Activated CD8-positive, alpha-beta memory T cell treated with anti-CD3 and anti-CD28 coated beads, Interleukin-2, amount 10 ng/mL, durations not matched to agents 7 days and 5 days (primary cell): ENCODE data around the gene ZNF827. TPM values are rescaled to one million over a fixed set of nuclear protein-coding genes. Genes with fewer than 3 reads are reported as not detected.

Experiments used
- ATAC-seq: fragments of 150-1000 bp; cut with Tn5 transposase; one replicate; pipeline ENCODE4 v1.10.0; 2021; ENCODE audit warnings: moderate library complexity
- CTCF ChIA-PET: fragments of 350-600 bp; sonication (Branson Sonifier 250); formaldehyde crosslinking; loops from one replicate; lab custom pipeline; 2021; ENCODE audit warnings: antibody characterized with exemption; lab: Charles Lee
- DNase-seq: peaks from one replicate; pipeline ENCODE4 v3.0.0-alpha.2; 2020
- H3K27ac Mint-ChIP-seq: one replicate; pipeline ENCODE4 v1.8.0; 2021; ENCODE audit warnings: mild to moderate bottlenecking, mixed read lengths
- H3K27me3 Mint-ChIP-seq: one replicate; pipeline ENCODE4 v1.8.0; 2021; ENCODE audit warnings: mixed read lengths
- H3K36me3 Mint-ChIP-seq: one replicate; pipeline ENCODE4 v1.8.0; 2021; ENCODE audit warnings: mild to moderate bottlenecking, mixed read lengths
- H3K4me1 Mint-ChIP-seq: one replicate; pipeline ENCODE4 v1.8.0; 2021; ENCODE audit warnings: mixed read lengths
- H3K4me3 Mint-ChIP-seq: one replicate; pipeline ENCODE4 v1.8.0; 2021; ENCODE audit warnings: mild to moderate bottlenecking, moderate library complexity, mixed read lengths
- H3K9me3 Mint-ChIP-seq: one replicate; pipeline ENCODE4 v1.8.0; 2022; ENCODE audit warnings: low read depth, mixed read lengths
- total RNA-seq, 2 experiments: library from RNA; stranded (reverse); gene quantifications; one replicate each; pipeline ENCODE4 v1.2.3, GENCODE V29; 2021

ZNF827 gene
- total RNA-seq, 2 experiments from 2014 or later: 20.1 to 24.7 TPM

- no peak overlapping the region for H3K4me3 Mint-ChIP-seq
- CTCF ChIA-PET: no interaction called here
- DNase-seq: no peak
- no peak for ATAC-seq
- no peaks in the 10 kb centered on the region for H3K9me3 Mint-ChIP-seq
- H3K4me1 Mint-ChIP-seq: peaks cover 22% of the 10 kb centered on the region
- H3K27me3 Mint-ChIP-seq: no peaks in the 10 kb centered on the region
- H3K27ac Mint-ChIP-seq: no peak overlapping the region
- peaks cover 29% of the 10 kb centered on the region for H3K36me3 Mint-ChIP-seq
Measured at GRCh38 chr4:145898926-145899531, 39.6 kb downstream of the ZNF827 start.

GRCh38 chr4:145898466-145898865, 40.2 kb downstream of the ZNF827 start:
- H3K4me3 Mint-ChIP-seq: no peak overlapping the region
- no peaks in the 10 kb centered on the region for H3K9me3 Mint-ChIP-seq
- H3K4me1 Mint-ChIP-seq: peaks cover 24% of the 10 kb centered on the region
- H3K27ac Mint-ChIP-seq: no peak overlapping the region
- peaks cover 27% of the 10 kb centered on the region for H3K36me3 Mint-ChIP-seq
- no peaks in the 10 kb centered on the region for H3K27me3 Mint-ChIP-seq
- no peak for DNase-seq
- no peak for ATAC-seq
- CTCF ChIA-PET: no interaction called here

- CTCF ChIA-PET: no interaction called here
- Mint-ChIP-seq H3K27ac (no peak overlapping the region), H3K9me3 (no peaks in the 10 kb centered on the region), H3K27me3 (no peaks in the 10 kb centered on the region), H3K4me1 (peaks cover 24% of the 10 kb centered on the region), H3K4me3 (no peak overlapping the region), H3K36me3 (peaks cover 9% of the 10 kb centered on the region)
- no peak for DNase-seq
- ATAC-seq: no peak
Measured at GRCh38 chr4:145895056-145895455, 43.6 kb downstream of the ZNF827 start.

- H3K36me3 Mint-ChIP-seq: peaks cover 9% of the 10 kb centered on the region
Measured at GRCh38 chr4:145891958-145892357, 46.7 kb downstream of the ZNF827 start.

GRCh38 chr4:145890689-145891088, 47.9 kb downstream of the ZNF827 start:
- Mint-ChIP-seq H3K4me1 (peaks cover 20% of the 10 kb centered on the region), H3K36me3 (peaks cover 14% of the 10 kb centered on the region), H3K4me3 (no peak overlapping the region), H3K9me3 (no peaks in the 10 kb centered on the region), H3K27ac (no peak overlapping the region), H3K27me3 (no peaks in the 10 kb centered on the region)
- CTCF ChIA-PET: no interaction called here
- DNase-seq (no peak), ATAC-seq (no peak)

More at GRCh38 chr4:145891958-145892357, 46.7 kb downstream of the ZNF827 start:
- Mint-ChIP-seq H3K4me1 (peaks cover 22% of the 10 kb centered on the region), H3K4me3 (no peak overlapping the region), H3K27ac (no peak overlapping the region), H3K9me3 (no peaks in the 10 kb centered on the region), H3K27me3 (no peaks in the 10 kb centered on the region)
- ATAC-seq: no peak
- CTCF ChIA-PET: no interaction called here
- no peak for DNase-seq

- CTCF ChIA-PET: interaction anchor here (1.0 to 1.3 kb wide), 5 partner anchors 10 to 675 kb away, joined by 3 to 6 read pairs (median 3); no protein-coding TSS in a partner anchor
- no peak overlapping the region for H3K4me3 Mint-ChIP-seq
- H3K27me3 Mint-ChIP-seq: no peaks in the 10 kb centered on the region
- no peak overlapping the region for H3K27ac Mint-ChIP-seq
- H3K36me3 Mint-ChIP-seq: peaks cover 19% of the 10 kb centered on the region
- no peak for ATAC-seq
- H3K4me1 Mint-ChIP-seq: peaks cover 7% of the 10 kb centered on the region
- no peaks in the 10 kb centered on the region for H3K9me3 Mint-ChIP-seq
- no peak for DNase-seq
Measured at GRCh38 chr4:145888393-145888792, 50.2 kb downstream of the ZNF827 start.

- Mint-ChIP-seq H3K9me3 (no peaks in the 10 kb centered on the region), H3K4me3 (no peak overlapping the region), H3K27me3 (no peaks in the 10 kb centered on the region), H3K36me3 (peaks cover 20% of the 10 kb centered on the region), H3K4me1 (peaks cover 7% of the 10 kb centered on the region), H3K27ac (no peak overlapping the region)
- CTCF ChIA-PET: interaction anchor here (1.0 to 1.2 kb wide), 2 partner anchors 9 to 674 kb away, joined by 3 read pairs; no protein-coding TSS in a partner anchor
- DNase-seq (no peak), ATAC-seq (no peak)
Measured at GRCh38 chr4:145887241-145887991, 51.2 kb downstream of the ZNF827 start.

- DNase-seq (no peak), ATAC-seq (no peak)
- H3K4me3 Mint-ChIP-seq: no peak overlapping the region
- H3K27me3 Mint-ChIP-seq: no peaks in the 10 kb centered on the region
- no peak overlapping the region for H3K27ac Mint-ChIP-seq
- no peaks in the 10 kb centered on the region for H3K9me3 Mint-ChIP-seq
- peaks cover 20% of the 10 kb centered on the region for H3K36me3 Mint-ChIP-seq
- peaks cover 7% of the 10 kb centered on the region for H3K4me1 Mint-ChIP-seq
- CTCF ChIA-PET: no interaction called here
Measured at GRCh38 chr4:145886871-145887240, 51.8 kb downstream of the ZNF827 start.

- no peaks in the 10 kb centered on the region for H3K27me3 Mint-ChIP-seq
- CTCF ChIA-PET: no interaction called here
- peaks cover 20% of the 10 kb centered on the region for H3K36me3 Mint-ChIP-seq
- H3K27ac Mint-ChIP-seq: no peak overlapping the region
- ATAC-seq (no peak), DNase-seq (no peak)
- H3K9me3 Mint-ChIP-seq: no peaks in the 10 kb centered on the region
- H3K4me1 Mint-ChIP-seq: peaks cover 7% of the 10 kb centered on the region
- no peak overlapping the region for H3K4me3 Mint-ChIP-seq
Measured at GRCh38 chr4:145885666-145886065, 53.0 kb downstream of the ZNF827 start.

GRCh38 chr4:145884775-145885174, 53.8 kb downstream of the ZNF827 start:
- no peak for ATAC-seq
- Mint-ChIP-seq H3K27ac (no peak overlapping the region), H3K4me1 (peaks cover 7% of the 10 kb centered on the region), H3K4me3 (no peak overlapping the region), H3K36me3 (peaks cover 19% of the 10 kb centered on the region), H3K27me3 (no peaks in the 10 kb centered on the region), H3K9me3 (no peaks in the 10 kb centered on the region)
- CTCF ChIA-PET: no interaction called here
- no peak for DNase-seq

GRCh38 chr4:145883101-145883694, 55.4 kb downstream of the ZNF827 start:
- H3K36me3 Mint-ChIP-seq: peaks cover 17% of the 10 kb centered on the region
- H3K4me3 Mint-ChIP-seq: no peak overlapping the region
- no peaks in the 10 kb centered on the region for H3K9me3 Mint-ChIP-seq
- DNase-seq: no peak
- H3K27me3 Mint-ChIP-seq: no peaks in the 10 kb centered on the region
- peaks cover 7% of the 10 kb centered on the region for H3K4me1 Mint-ChIP-seq
- ATAC-seq: no peak
- no peak overlapping the region for H3K27ac Mint-ChIP-seq
- CTCF ChIA-PET: no interaction called here

- Mint-ChIP-seq H3K36me3 (peaks cover 17% of the 10 kb centered on the region), H3K4me1 (peaks cover 7% of the 10 kb centered on the region), H3K27ac (no peak overlapping the region), H3K4me3 (no peak overlapping the region), H3K27me3 (no peaks in the 10 kb centered on the region), H3K9me3 (no peaks in the 10 kb centered on the region)
- DNase-seq: no peak
- ATAC-seq: no peak
- CTCF ChIA-PET: no interaction called here
Measured at GRCh38 chr4:145882604-145883003, 56.0 kb downstream of the ZNF827 start.

- no peak for DNase-seq
- no peak overlapping the region for H3K27ac Mint-ChIP-seq
- H3K4me1 Mint-ChIP-seq: peaks cover 7% of the 10 kb centered on the region
- peaks cover 19% of the 10 kb centered on the region for H3K36me3 Mint-ChIP-seq
- no peaks in the 10 kb centered on the region for H3K9me3 Mint-ChIP-seq
- H3K27me3 Mint-ChIP-seq: no peaks in the 10 kb centered on the region
- CTCF ChIA-PET: no interaction called here
- H3K4me3 Mint-ChIP-seq: no peak overlapping the region
- ATAC-seq: no peak
Measured at GRCh38 chr4:145881989-145882388, 56.6 kb downstream of the ZNF827 start.

- DNase-seq: no peak
- CTCF ChIA-PET: no interaction called here
- Mint-ChIP-seq H3K4me1 (peaks cover 7% of the 10 kb centered on the region), H3K27ac (no peak overlapping the region), H3K36me3 (peaks cover 19% of the 10 kb centered on the region), H3K4me3 (no peak overlapping the region), H3K27me3 (no peaks in the 10 kb centered on the region), H3K9me3 (no peaks in the 10 kb centered on the region)
- no peak for ATAC-seq
Measured at GRCh38 chr4:145881576-145881975, 57.0 kb downstream of the ZNF827 start.
